GM12872 (cell line): ENCODE data around the gene RNF182.

Source experiments
- CTCF ChIP-seq: IDR thresholded peaks from 3 replicates; pipeline ENCODE4 v1.5.1; 2011; ENCODE audit warnings: low read depth, mild to moderate bottlenecking, low read length, moderate library complexity; ENCODE audit not compliant: insufficient read depth

RNF182 gene

GRCh38 chr6:13919861-13920260 lies 4.9 kb upstream of the RNF182 start:
- TF ChIP-seq CTCF: no peak

GRCh38 chr6:13920552-13920951 lies 4.2 kb upstream of the RNF182 start:
- no peak for TF ChIP-seq CTCF

- TF ChIP-seq CTCF: no peak
Measured at GRCh38 chr6:13922750-13923149, 2.0 kb upstream of the RNF182 start.

GRCh38 chr6:13923527-13924145 lies 1.1 kb upstream of the RNF182 start:
- TF ChIP-seq CTCF: no peak

- TF ChIP-seq CTCF: no peak
Measured at GRCh38 chr6:13924146-13924948, 405 bp upstream of the RNF182 start.

- no peak for TF ChIP-seq CTCF
Measured at GRCh38 chr6:13926378-13926777, 1.6 kb downstream of the RNF182 start.

- no peak for TF ChIP-seq CTCF
Measured at GRCh38 chr6:13927203-13927602, 2.5 kb downstream of the RNF182 start.
